GM18526 (cell line): ENCODE results near the gene PMM2.

Experiments
- POLR2A ChIP-seq: IDR thresholded peaks from 3 replicates; pipeline ENCODE4 v1.6.1; 2011; ENCODE audit not compliant: insufficient read length; ENCODE audit errors: extremely low read depth

Gene PMM2

DNA sequence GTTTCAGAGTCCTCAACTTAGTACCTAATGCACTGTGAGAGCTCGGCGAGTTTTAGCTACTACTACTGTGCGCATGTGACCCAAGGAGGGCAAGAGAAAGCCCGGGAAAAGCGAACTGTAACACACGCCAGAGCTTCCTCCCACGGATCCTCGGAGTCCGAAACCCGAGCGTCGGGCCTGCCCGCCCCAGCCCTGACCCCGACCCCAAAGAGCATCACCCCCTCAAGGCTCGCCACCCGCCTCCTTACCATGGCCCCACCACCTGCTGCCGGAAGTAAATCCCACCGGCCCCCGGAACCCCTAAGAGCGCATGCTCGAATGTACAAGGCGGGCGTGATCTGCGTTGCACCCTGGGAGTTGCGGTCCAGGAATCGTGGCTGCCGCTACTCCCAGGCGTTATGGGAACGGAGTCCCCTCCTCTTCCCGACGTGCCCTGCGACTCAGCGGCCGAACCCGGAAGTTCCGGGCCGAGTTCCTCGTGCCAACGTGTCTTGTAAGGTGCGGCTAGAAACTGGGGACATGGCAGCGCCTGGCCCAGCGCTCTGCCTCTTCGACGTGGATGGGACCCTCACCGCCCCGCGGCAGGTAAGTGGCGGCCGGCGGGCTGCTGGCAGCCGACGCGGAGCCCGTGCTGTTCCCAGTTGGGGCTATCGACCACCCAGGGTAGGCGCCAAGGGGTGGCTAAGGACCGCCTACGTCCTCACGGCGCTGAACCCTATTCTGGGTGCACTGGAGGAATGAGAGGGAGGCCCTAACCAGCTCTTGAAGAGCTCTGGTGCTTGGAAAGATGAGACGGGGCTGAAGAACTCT is at the start of gene PMM2, which contains the start of gene TMEM186:
Gene PMM2, plus strand, starts transcription at position 476 of the 810 bp plus-strand sequence. Its CDS starts 44 bp downstream, at position 520.
Gene TMEM186, minus strand, starts transcription at position 276 of the 810 bp plus-strand sequence. Its CDS starts 25 bp downstream, at position 251.
- peak; percentile 91 for TF ChIP-seq POLR2A

DNA sequence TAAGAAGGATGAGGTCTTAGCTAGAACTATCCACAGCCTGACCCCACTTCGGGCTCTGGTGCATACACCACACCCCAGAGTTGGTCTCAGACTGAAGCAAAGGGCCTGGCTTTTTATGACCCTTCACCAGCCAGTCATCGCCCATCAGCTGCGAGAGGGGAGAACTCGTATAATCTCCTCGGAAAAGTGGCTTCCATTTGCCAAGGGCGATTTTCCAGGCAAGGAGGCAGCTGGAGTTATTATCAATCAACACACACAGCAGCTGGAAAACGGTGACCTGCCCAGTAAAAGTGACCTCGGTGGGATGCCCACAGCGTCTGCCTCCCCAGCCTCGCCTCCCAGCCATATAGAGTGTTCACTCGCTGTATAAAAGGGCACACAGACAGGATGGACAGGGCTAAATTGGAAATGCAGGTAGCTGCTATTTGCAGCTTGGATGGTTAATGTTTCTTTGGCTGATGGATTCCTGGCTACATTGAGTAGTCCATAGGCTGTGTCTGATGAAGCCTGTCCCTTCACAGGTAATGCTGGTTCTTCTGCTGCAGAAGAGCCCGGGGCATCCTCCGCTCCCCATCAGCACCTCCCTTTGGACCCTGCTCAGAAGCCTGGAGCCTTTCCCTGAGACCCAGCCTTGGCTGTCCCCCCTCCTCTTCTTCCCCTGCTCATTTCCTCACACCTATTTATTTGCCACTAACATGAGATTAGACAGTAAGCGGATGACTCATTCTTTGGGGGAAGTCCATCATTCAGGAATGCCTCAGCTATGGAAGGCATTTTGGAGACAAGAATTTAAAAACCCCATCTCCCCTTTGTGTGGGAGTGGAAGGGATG is 45.9 kb upstream of the PMM2 start:
- TF ChIP-seq POLR2A = no peak

DNA sequence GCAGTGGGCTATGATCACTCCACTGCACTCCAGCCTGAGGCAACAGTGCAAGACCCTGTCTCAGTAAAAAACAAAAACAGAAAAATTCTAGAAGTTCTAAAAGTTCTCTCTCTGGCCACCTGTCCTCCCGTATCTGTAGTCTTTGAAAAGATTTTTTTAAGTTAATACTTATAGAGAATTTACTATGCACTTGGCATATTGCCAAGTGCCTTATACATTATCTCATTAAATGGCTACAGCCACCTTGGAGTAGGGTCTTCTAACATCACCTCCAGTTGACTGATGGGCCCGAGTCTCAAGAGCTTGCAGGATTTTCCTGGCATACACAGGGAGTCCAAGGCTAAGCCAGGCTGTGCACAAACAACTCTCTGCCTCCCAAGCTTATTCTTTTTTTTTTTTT is 44.9 kb upstream of the PMM2 start:
- TF ChIP-seq POLR2A = no peak

GRCh38 chr16:8753416-8754054 is 44.1 kb upstream of the PMM2 start:
- no peak for TF ChIP-seq POLR2A

- TF ChIP-seq POLR2A = no peak
These were observed 40.9 kb upstream of the PMM2 start for GRCh38 chr16:8756755-8757154.

- no peak for TF ChIP-seq POLR2A
These were observed 39.6 kb upstream of the PMM2 start for GRCh38 chr16:8758022-8758421.

GRCh38 chr16:8760021-8760420 is 37.6 kb upstream of the PMM2 start:
- no peak for TF ChIP-seq POLR2A

GRCh38 chr16:8761078-8761477 is 36.6 kb upstream of the PMM2 start:
- TF ChIP-seq POLR2A = no peak

DNA sequence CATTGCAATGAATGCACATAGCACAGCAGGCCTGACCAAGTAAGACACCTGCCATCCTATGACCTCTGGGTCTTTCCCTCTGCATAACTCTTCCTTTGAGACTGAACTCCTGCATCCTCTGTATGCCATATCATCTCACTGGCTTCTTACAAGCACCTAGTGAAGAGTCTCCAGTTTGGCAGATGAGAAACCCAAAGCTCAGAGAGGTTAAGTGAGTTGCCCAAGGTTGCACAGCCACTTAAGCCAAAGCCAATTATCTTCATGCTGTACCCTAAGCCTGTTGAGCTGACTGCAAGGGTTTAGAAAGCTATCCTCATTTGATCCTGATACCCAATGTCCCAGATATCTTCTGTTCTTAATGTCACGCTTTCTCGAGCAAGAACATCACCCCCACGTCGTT is 35.4 kb upstream of the PMM2 start:
- no peak for TF ChIP-seq POLR2A

DNA sequence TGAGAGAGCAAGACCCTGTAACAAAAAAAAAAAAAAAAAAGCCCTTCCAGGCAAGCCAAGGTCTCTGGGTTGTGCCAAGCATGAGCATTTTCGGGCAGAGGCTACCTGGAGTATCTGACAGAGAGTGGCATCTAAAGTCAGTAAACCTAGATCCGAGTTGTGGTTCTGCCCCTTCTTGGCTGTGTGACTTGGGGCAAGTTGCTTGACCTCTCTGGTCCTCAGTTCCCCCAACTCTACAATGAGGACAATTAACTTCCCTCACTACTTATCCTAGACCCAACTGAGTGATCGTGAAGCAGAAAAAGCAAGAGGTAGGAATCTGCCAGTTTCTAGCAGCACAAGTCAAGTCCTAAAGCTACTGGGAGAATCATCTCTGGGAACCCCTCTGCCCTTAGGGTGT is 34.6 kb upstream of the PMM2 start:
- no peak for TF ChIP-seq POLR2A

GRCh38 chr16:8763899-8764298 is 33.7 kb upstream of the PMM2 start:
- no peak for TF ChIP-seq POLR2A

- TF ChIP-seq POLR2A = no peak
These were observed 33.0 kb upstream of the PMM2 start for GRCh38 chr16:8764525-8765250.

GRCh38 chr16:8767176-8767575 is 30.5 kb upstream of the PMM2 start:
- TF ChIP-seq POLR2A = no peak

DNA sequence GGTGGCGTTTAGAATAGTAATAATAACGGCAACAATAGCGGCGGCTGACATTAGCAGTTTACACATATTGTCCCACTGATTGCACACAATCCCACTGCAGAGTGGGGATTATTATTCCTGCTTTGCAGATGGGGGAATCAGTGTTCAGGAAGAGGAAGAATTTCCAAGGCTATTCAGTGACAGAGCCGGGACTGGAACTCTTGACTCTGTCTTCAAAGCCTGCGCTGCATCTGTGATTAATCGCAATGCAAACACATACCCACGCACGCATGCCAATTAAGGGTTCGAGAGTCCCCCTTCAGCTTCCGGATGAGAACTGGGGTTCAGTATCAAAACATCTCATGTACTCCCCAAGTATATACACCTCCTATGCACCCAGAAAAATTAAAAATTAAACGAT is 29.4 kb upstream of the PMM2 start:
- TF ChIP-seq POLR2A = no peak

- TF ChIP-seq POLR2A = no peak
These were observed 28.9 kb upstream of the PMM2 start for GRCh38 chr16:8768692-8769091.

DNA sequence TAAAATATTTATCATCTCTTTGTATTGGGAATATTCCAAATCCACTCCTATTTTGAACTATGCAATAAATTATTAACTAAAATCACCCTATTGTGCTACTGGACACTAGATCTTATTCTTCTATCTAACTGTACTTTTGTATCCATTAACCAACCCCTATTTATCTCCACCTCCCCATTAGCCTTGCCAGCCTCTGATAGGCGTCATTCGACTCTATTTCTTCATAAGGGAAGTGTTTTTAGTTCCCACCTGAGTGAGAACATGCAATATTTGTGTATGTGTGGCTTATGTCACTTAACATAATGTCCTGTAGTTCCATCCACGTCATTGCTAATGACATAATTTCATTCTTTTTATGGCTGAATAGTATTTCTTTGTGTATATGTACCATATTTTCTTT is 24.1 kb upstream of the PMM2 start:
- no peak for TF ChIP-seq POLR2A

DNA sequence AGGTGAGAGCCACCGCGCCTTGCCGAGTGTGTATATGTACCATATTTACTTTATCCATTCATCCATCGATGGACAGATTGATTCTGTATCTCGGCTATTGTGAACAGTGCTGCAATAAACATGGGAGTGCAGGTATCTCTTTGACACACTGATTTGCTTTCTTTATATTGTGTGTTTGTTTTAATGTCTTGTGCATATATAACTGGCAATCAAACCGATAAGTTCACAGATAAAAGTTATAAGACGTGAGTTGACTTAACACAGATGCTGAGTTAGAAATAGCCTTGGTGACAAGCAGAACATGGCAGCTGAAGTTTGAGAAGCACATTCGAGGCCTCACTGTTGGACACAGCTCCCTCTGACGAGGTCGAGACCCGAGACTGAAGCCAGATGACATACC is 23.4 kb upstream of the PMM2 start:
- TF ChIP-seq POLR2A = no peak
